Neural crest cell (in vitro differentiated cells): ENCODE measurements around the gene NOL4L. TPM values are rescaled to one million over a fixed set of nuclear protein-coding genes. Genes with fewer than 3 reads are reported as not detected.

Experiments used
- DNase-seq: peaks from one replicate; pipeline ENCODE4 v3.0.0; 2021; ENCODE audit warnings: low read depth, mixed read lengths, low spot score
- H3K27ac Mint-ChIP-seq: one replicate; pipeline ENCODE4 v1.8.0; 2021; ENCODE audit warnings: mild to moderate bottlenecking, mixed read lengths; ENCODE audit not compliant: unreplicated experiment
- H3K27me3 Mint-ChIP-seq: 2 replicates; pipeline ENCODE4 v1.8.0; 2021; ENCODE audit warnings: low read depth, mild to moderate bottlenecking, mixed read lengths
- H3K36me3 Mint-ChIP-seq: 2 replicates; pipeline ENCODE4 v1.8.0; 2021; ENCODE audit warnings: low read depth, mild to moderate bottlenecking, mixed read lengths
- H3K4me1 Mint-ChIP-seq: 2 replicates; pipeline ENCODE4 v1.8.0; 2021; ENCODE audit warnings: mixed read lengths
- H3K4me3 Mint-ChIP-seq: one replicate; pipeline ENCODE4 v1.8.0; 2021; ENCODE audit warnings: mild to moderate bottlenecking, mixed read lengths
- H3K9me3 Mint-ChIP-seq: 2 replicates; pipeline ENCODE4 v1.8.0; 2021; ENCODE audit warnings: mixed read lengths
- CTCF ChIP-seq: fragments of 200-600 bp; sonication (generic); conservative IDR thresholded peaks from 2 replicates; pipeline ENCODE4 v1.5.0; 2021; ENCODE audit warnings: antibody characterized with exemption, mild to moderate bottlenecking
- total RNA-seq: library from RNA; stranded (reverse); gene quantifications from 2 replicates; pipeline ENCODE4 v1.2.1, GENCODE V29; 2021

Gene NOL4L
- total RNA-seq, 1 donor from 2014 or later, result 52.3 TPM

GRCh38 chr20:32438331-32438858 is 146.7 kb downstream of the NOL4L start:
- Mint-ChIP-seq H3K27ac (peak overlapping the region; percentile 21), H3K4me3 (no peak overlapping the region), H3K9me3 (no peaks in the 10 kb centered on the region), H3K27me3 (no peaks in the 10 kb centered on the region), H3K4me1 (peaks cover 8% of the 10 kb centered on the region), H3K36me3 (peaks cover 28% of the 10 kb centered on the region)
- no peak for TF ChIP-seq CTCF
- no peak for DNase-seq

- no peak overlapping the region for H3K4me3 Mint-ChIP-seq
- DNase-seq, result no peak
- peak; percentile 59 for TF ChIP-seq CTCF
Observed at GRCh38 chr20:32437391-32438074, 147.6 kb downstream of the NOL4L start.

GRCh38 chr20:32436968-32437367 is 148.2 kb downstream of the NOL4L start:
- Mint-ChIP-seq H3K9me3 (no peaks in the 10 kb centered on the region), H3K27ac (no peak overlapping the region), H3K4me3 (no peak overlapping the region), H3K27me3 (no peaks in the 10 kb centered on the region), H3K4me1 (peaks cover 8% of the 10 kb centered on the region), H3K36me3 (peaks cover 32% of the 10 kb centered on the region)
- no peak for DNase-seq
- TF ChIP-seq CTCF, result no peak

More at GRCh38 chr20:32437391-32438074, 147.6 kb downstream of the NOL4L start:
- peaks cover 8% of the 10 kb centered on the region for H3K4me1 Mint-ChIP-seq
- H3K9me3 Mint-ChIP-seq, result no peaks in the 10 kb centered on the region
- H3K27me3 Mint-ChIP-seq, result no peaks in the 10 kb centered on the region
- peaks cover 31% of the 10 kb centered on the region for H3K36me3 Mint-ChIP-seq
- no peak overlapping the region for H3K27ac Mint-ChIP-seq

- no peak for DNase-seq
- Mint-ChIP-seq H3K9me3 (no peaks in the 10 kb centered on the region), H3K4me1 (peaks cover 2% of the 10 kb centered on the region), H3K4me3 (no peak overlapping the region), H3K27ac (no peak overlapping the region), H3K36me3 (peaks cover 35% of the 10 kb centered on the region), H3K27me3 (no peaks in the 10 kb centered on the region)
- TF ChIP-seq CTCF, result no peak
Observed at GRCh38 chr20:32436142-32436861, 148.8 kb downstream of the NOL4L start.

GRCh38 chr20:32435449-32436107 is 149.6 kb downstream of the NOL4L start:
- Mint-ChIP-seq H3K27me3 (no peaks in the 10 kb centered on the region), H3K4me3 (no peak overlapping the region)

More at GRCh38 chr20:32435449-32436107, 149.6 kb downstream of the NOL4L start:
- peaks cover 35% of the 10 kb centered on the region for H3K36me3 Mint-ChIP-seq
- no peaks in the 10 kb centered on the region for H3K4me1 Mint-ChIP-seq
- H3K9me3 Mint-ChIP-seq, result no peaks in the 10 kb centered on the region
- H3K27ac Mint-ChIP-seq, result no peak overlapping the region
- no peak for DNase-seq
- TF ChIP-seq CTCF, result no peak
